Activated naive CD4-positive, alpha-beta T cell treated with Interleukin-2 at 50 U/mL for 16 hours (primary cell): ENCODE results near the gene CD58.

Source experiments
- DNase-seq: peaks from one replicate; pipeline ENCODE4 v3.0.0-alpha.2; 2020

Gene CD58

GRCh38 chr1:116490588-116490987 lies 80.2 kb downstream of the CD58 start:
- no peak for DNase-seq

- no peak for DNase-seq
Observed at GRCh38 chr1:116489231-116489697, 81.6 kb downstream of the CD58 start.

GRCh38 chr1:116488071-116488470 lies 82.8 kb downstream of the CD58 start:
- DNase-seq: no peak

GRCh38 chr1:116487583-116487982 lies 83.2 kb downstream of the CD58 start:
- no peak for DNase-seq

- no peak for DNase-seq
Observed at GRCh38 chr1:116487031-116487430, 83.8 kb downstream of the CD58 start.

- DNase-seq: no peak
Observed at GRCh38 chr1:116486424-116486823, 84.4 kb downstream of the CD58 start.

GRCh38 chr1:116485976-116486375 lies 84.8 kb downstream of the CD58 start:
- no peak for DNase-seq

GRCh38 chr1:116485071-116485735 lies 85.6 kb downstream of the CD58 start:
- peak; percentile 87 for DNase-seq

- DNase-seq: no peak
Observed at GRCh38 chr1:116483481-116484309, 87.1 kb downstream of the CD58 start.

GRCh38 chr1:116482490-116482889 lies 88.3 kb downstream of the CD58 start:
- DNase-seq: no peak

- DNase-seq: no peak
Observed at GRCh38 chr1:116481934-116482333, 88.9 kb downstream of the CD58 start.

GRCh38 chr1:116478621-116479020 lies 92.2 kb downstream of the CD58 start:
- no peak for DNase-seq

GRCh38 chr1:116477429-116477828 lies 93.4 kb downstream of the CD58 start:
- no peak for DNase-seq

GRCh38 chr1:116476321-116476720 lies 94.5 kb downstream of the CD58 start:
- DNase-seq: no peak

GRCh38 chr1:116475850-116476218 lies 95.0 kb downstream of the CD58 start:
- DNase-seq: no peak

- DNase-seq: no peak
Observed at GRCh38 chr1:116474921-116475849, 95.6 kb downstream of the CD58 start.

GRCh38 chr1:116472431-116472961 lies 98.3 kb downstream of the CD58 start:
- no peak for DNase-seq

GRCh38 chr1:116471241-116471640 lies 99.6 kb downstream of the CD58 start:
- no peak for DNase-seq

- no peak for DNase-seq
Observed at GRCh38 chr1:116470671-116471070, 100.2 kb downstream of the CD58 start.

- no peak for DNase-seq
Observed at GRCh38 chr1:116466810-116467557, 103.8 kb downstream of the CD58 start.

- DNase-seq: no peak
Observed at GRCh38 chr1:116465845-116466685, 104.8 kb downstream of the CD58 start.
